Activated T-cell treated with anti-CD3 and anti-CD28 coated beads, Interleukin-2, amount 50 U/mL, for 4 hours (primary cell): ENCODE data around the gene MPZL1. TPM values are rescaled to one million over a fixed set of nuclear protein-coding genes. Genes with fewer than 3 reads are reported as not detected.

Source experiments
- ATAC-seq, 2 donors: fragments of 200-7000 bp; cut with Tn5 transposase; one replicate each; pipeline ENCODE4 v1.10.0; 2021
- DNase-seq: peaks from one replicate; pipeline ENCODE4 v3.0.0-alpha.2; 2020
- H3K27me3 Mint-ChIP-seq: one replicate; pipeline ENCODE4 v1.8.0; 2021; ENCODE audit warnings: low read depth, mixed read lengths
- H3K36me3 Mint-ChIP-seq: one replicate; pipeline ENCODE4 v1.8.0; 2022; ENCODE audit warnings: mixed read lengths; ENCODE audit not compliant: insufficient read depth
- H3K4me1 Mint-ChIP-seq: one replicate; pipeline ENCODE4 v1.8.0; 2021; ENCODE audit warnings: low read depth, mixed read lengths
- H3K4me3 Mint-ChIP-seq: one replicate; pipeline ENCODE4 v1.8.0; 2021; ENCODE audit warnings: mild to moderate bottlenecking, moderate library complexity, mixed read lengths
- H3K9me3 Mint-ChIP-seq: one replicate; pipeline ENCODE4 v1.8.0; 2021; ENCODE audit warnings: mixed read lengths
- total RNA-seq, 3 donors: library from RNA; stranded (reverse); gene quantifications; one replicate each; pipeline ENCODE4 v1.2.1, GENCODE V29; 2021

The MPZL1 gene
- total RNA-seq, result 10 to 100 TPM; 12.6 to 15.3 (median 15.3) TPM

- peak; percentile 92 for DNase-seq
- H3K4me3 Mint-ChIP-seq, result peak within 1 kb of the TSS; percentile 91
- no peaks in the 10 kb centered on the region for H3K27me3 Mint-ChIP-seq
- peaks cover 1% of the 10 kb centered on the region for H3K36me3 Mint-ChIP-seq
- ATAC-seq, result peak; percentile 99
- no peaks in the 10 kb centered on the region for H3K9me3 Mint-ChIP-seq
- H3K4me1 Mint-ChIP-seq, result peaks cover 51% of the 10 kb centered on the region
Measured at GRCh38 chr1:167721617-167722151, at the start of gene MPZL1. MPZL1 (plus strand) TSS chr1:167721982; CDS start chr1:167722152, 170 bp downstream.

GRCh38 chr1:167672831-167673230 lies 49.0 kb upstream of the MPZL1 start:
- Mint-ChIP-seq H3K4me3 (no peak overlapping the region), H3K36me3 (peaks cover 37% of the 10 kb centered on the region), H3K4me1 (peaks cover 66% of the 10 kb centered on the region), H3K9me3 (no peaks in the 10 kb centered on the region), H3K27me3 (no peaks in the 10 kb centered on the region)
- ATAC-seq (no peak), DNase-seq (no peak)

- ATAC-seq (peak; percentile 34 to 57), DNase-seq (no peak)
- no peak overlapping the region for H3K4me3 Mint-ChIP-seq
- peaks cover 62% of the 10 kb centered on the region for H3K4me1 Mint-ChIP-seq
- no peaks in the 10 kb centered on the region for H3K27me3 Mint-ChIP-seq
- H3K9me3 Mint-ChIP-seq, result no peaks in the 10 kb centered on the region
- H3K36me3 Mint-ChIP-seq, result peaks cover 37% of the 10 kb centered on the region
Measured at GRCh38 chr1:167673265-167673664, 48.5 kb upstream of the MPZL1 start.

- Mint-ChIP-seq H3K4me3 (no peak overlapping the region), H3K27me3 (no peaks in the 10 kb centered on the region), H3K36me3 (peaks cover 37% of the 10 kb centered on the region)
Measured at GRCh38 chr1:167674156-167674555, 47.6 kb upstream of the MPZL1 start.

GRCh38 chr1:167675440-167675839 lies 46.3 kb upstream of the MPZL1 start:
- peaks cover 41% of the 10 kb centered on the region for H3K4me1 Mint-ChIP-seq
- peaks cover 36% of the 10 kb centered on the region for H3K36me3 Mint-ChIP-seq
- ATAC-seq (no peak), DNase-seq (no peak)
- H3K9me3 Mint-ChIP-seq, result no peaks in the 10 kb centered on the region
- H3K27me3 Mint-ChIP-seq, result no peaks in the 10 kb centered on the region
- H3K4me3 Mint-ChIP-seq, result no peak overlapping the region

More at GRCh38 chr1:167674156-167674555, 47.6 kb upstream of the MPZL1 start:
- Mint-ChIP-seq H3K9me3 (no peaks in the 10 kb centered on the region), H3K4me1 (peaks cover 53% of the 10 kb centered on the region)
- ATAC-seq, result no peak
- DNase-seq, result no peak

GRCh38 chr1:167676205-167676915 lies 45.4 kb upstream of the MPZL1 start:
- Mint-ChIP-seq H3K36me3 (peaks cover 31% of the 10 kb centered on the region), H3K9me3 (no peaks in the 10 kb centered on the region), H3K27me3 (no peaks in the 10 kb centered on the region), H3K4me1 (peaks cover 35% of the 10 kb centered on the region), H3K4me3 (no peak overlapping the region)
- no peak for DNase-seq
- peak; percentile 43 to 49 for ATAC-seq

- Mint-ChIP-seq H3K36me3 (peaks cover 23% of the 10 kb centered on the region), H3K4me1 (peaks cover 31% of the 10 kb centered on the region), H3K27me3 (no peaks in the 10 kb centered on the region), H3K9me3 (no peaks in the 10 kb centered on the region), H3K4me3 (no peak overlapping the region)
- DNase-seq, result no peak
- no peak for ATAC-seq
Measured at GRCh38 chr1:167676916-167677848, 44.6 kb upstream of the MPZL1 start.

- Mint-ChIP-seq H3K4me3 (no peak overlapping the region), H3K4me1 (peaks cover 20% of the 10 kb centered on the region), H3K27me3 (no peaks in the 10 kb centered on the region), H3K36me3 (peaks cover 16% of the 10 kb centered on the region), H3K9me3 (no peaks in the 10 kb centered on the region)
- no peak for ATAC-seq
- no peak for DNase-seq
Measured at GRCh38 chr1:167678422-167678821, 43.4 kb upstream of the MPZL1 start.

GRCh38 chr1:167678838-167679237 lies 42.9 kb upstream of the MPZL1 start:
- H3K27me3 Mint-ChIP-seq, result no peaks in the 10 kb centered on the region
- peaks cover 16% of the 10 kb centered on the region for H3K4me1 Mint-ChIP-seq
- peaks cover 12% of the 10 kb centered on the region for H3K36me3 Mint-ChIP-seq
- H3K9me3 Mint-ChIP-seq, result no peaks in the 10 kb centered on the region
- H3K4me3 Mint-ChIP-seq, result no peak overlapping the region
- DNase-seq, result no peak
- ATAC-seq, result no peak

GRCh38 chr1:167679714-167680113 lies 42.1 kb upstream of the MPZL1 start:
- Mint-ChIP-seq H3K27me3 (no peaks in the 10 kb centered on the region), H3K4me1 (peaks cover 9% of the 10 kb centered on the region), H3K4me3 (no peak overlapping the region), H3K9me3 (no peaks in the 10 kb centered on the region), H3K36me3 (peaks cover 15% of the 10 kb centered on the region)
- ATAC-seq, result no peak
- DNase-seq, result no peak

GRCh38 chr1:167681024-167681423 lies 40.8 kb upstream of the MPZL1 start:
- H3K36me3 Mint-ChIP-seq, result peaks cover 17% of the 10 kb centered on the region
- no peaks in the 10 kb centered on the region for H3K9me3 Mint-ChIP-seq
- H3K4me1 Mint-ChIP-seq, result peaks cover 7% of the 10 kb centered on the region
- no peak overlapping the region for H3K4me3 Mint-ChIP-seq
- H3K27me3 Mint-ChIP-seq, result no peaks in the 10 kb centered on the region
- DNase-seq (no peak), ATAC-seq (no peak)

- H3K36me3 Mint-ChIP-seq, result peaks cover 16% of the 10 kb centered on the region
- H3K27me3 Mint-ChIP-seq, result no peaks in the 10 kb centered on the region
- H3K4me1 Mint-ChIP-seq, result peaks cover 7% of the 10 kb centered on the region
- DNase-seq, result no peak
- no peaks in the 10 kb centered on the region for H3K9me3 Mint-ChIP-seq
- H3K4me3 Mint-ChIP-seq, result no peak overlapping the region
- no peak for ATAC-seq
Measured at GRCh38 chr1:167681451-167682098, 40.2 kb upstream of the MPZL1 start.

- Mint-ChIP-seq H3K4me3 (no peak overlapping the region), H3K4me1 (peaks cover 16% of the 10 kb centered on the region), H3K9me3 (no peaks in the 10 kb centered on the region), H3K27me3 (no peaks in the 10 kb centered on the region), H3K36me3 (peaks cover 19% of the 10 kb centered on the region)
- ATAC-seq (no peak), DNase-seq (no peak)
Measured at GRCh38 chr1:167683226-167683625, 38.6 kb upstream of the MPZL1 start.
